Mesenchymal stem cell (in vitro differentiated cells and primary cell): ENCODE data around the gene TMEM82.

Experiments
- DNase-seq: peaks from one replicate; pipeline ENCODE4 v3.0.0-alpha.2; 2013
- H2AFZ ChIP-seq: one replicate; pipeline ENCODE4 v1.6.1; 2013; ENCODE audit warnings: low read depth, mild to moderate bottlenecking, control low read depth, inconsistent platforms, low read length, moderate library complexity
- H2AK5ac ChIP-seq: 2 replicates; pipeline ENCODE4 v1.6.1; 2013; ENCODE audit warnings: low read length, moderate library complexity, mild to moderate bottlenecking, inconsistent platforms; ENCODE audit not compliant: severe bottlenecking
- H2BK120ac ChIP-seq: one replicate; pipeline ENCODE4 v1.6.1; 2013; ENCODE audit warnings: low read depth, mild to moderate bottlenecking, inconsistent platforms, low read length, moderate library complexity
- H2BK12ac ChIP-seq, 2 experiments: one replicate each; pipeline ENCODE4 v1.6.1; 2013; ENCODE audit warnings: inconsistent platforms in 2 of 2, low read length in 2 of 2, mild to moderate bottlenecking in 2 of 2, moderate library complexity in 2 of 2, control low read depth in 1 of 2
- H2BK15ac ChIP-seq: one replicate; pipeline ENCODE4 v1.6.1; 2013; ENCODE audit warnings: mild to moderate bottlenecking, low read depth, inconsistent platforms; ENCODE audit not compliant: poor library complexity, severe bottlenecking
- H2BK5ac ChIP-seq: 2 replicates; pipeline ENCODE4 v1.6.1; 2013; ENCODE audit warnings: low read depth, mild to moderate bottlenecking, low read length, control low read depth, inconsistent platforms; ENCODE audit not compliant: poor library complexity, severe bottlenecking
- H3K14ac ChIP-seq, 2 experiments: one replicate each; pipeline ENCODE4 v1.6.1; 2013; ENCODE audit warnings: inconsistent platforms in 2 of 2, low read length in 2 of 2, control low read depth in 1 of 2, mild to moderate bottlenecking in 1 of 2, moderate library complexity in 1 of 2
- H3K18ac ChIP-seq, 2 experiments: one replicate each; pipeline ENCODE4 v1.6.1; 2013; ENCODE audit warnings: inconsistent platforms in 2 of 2, low read length in 2 of 2, control low read depth in 1 of 2, low read depth in 1 of 2, mild to moderate bottlenecking in 1 of 2
- H3K23ac ChIP-seq, 2 experiments: one replicate each; pipeline ENCODE4 v1.6.1; 2013; ENCODE audit warnings: inconsistent platforms in 2 of 2, low read length in 2 of 2, mild to moderate bottlenecking in 2 of 2, moderate library complexity in 2 of 2, control low read depth in 1 of 2
- H3K27ac ChIP-seq: 2 replicates; pipeline ENCODE4 v1.5.1; 2013; ENCODE audit warnings: mild to moderate bottlenecking, moderate library complexity, low read length, control low read depth, inconsistent platforms; ENCODE audit not compliant: poor library complexity, severe bottlenecking
- H3K27me3 ChIP-seq, 2 experiments: 2 replicates each; pipeline versions ENCODE4 v1.6.1 to v1.7.0; 2013; ENCODE audit warnings: low read length in 2 of 2, mild to moderate bottlenecking in 2 of 2, moderate library complexity in 2 of 2, control low read depth in 1 of 2, inconsistent platforms in 1 of 2; ENCODE audit not compliant: control insufficient read depth in 1 of 2, insufficient read depth in 1 of 2
- H3K36me3 ChIP-seq, 2 experiments: 2 replicates each; pipeline versions ENCODE4 v1.6.1 to v1.7.0; 2013; ENCODE audit warnings: low read length in 2 of 2, control low read depth in 1 of 2, inconsistent platforms in 1 of 2, low read depth in 1 of 2, mild to moderate bottlenecking in 1 of 2; ENCODE audit not compliant: insufficient read depth in 2 of 2, control insufficient read depth in 1 of 2
- H3K4ac ChIP-seq, 2 experiments: one replicate each; pipeline ENCODE4 v1.6.1; 2013; ENCODE audit warnings: inconsistent platforms in 2 of 2, low read length in 2 of 2, mild to moderate bottlenecking in 2 of 2, moderate library complexity in 2 of 2, control low read depth in 1 of 2, low read depth in 1 of 2
- H3K4me1 ChIP-seq: 2 replicates; pipeline ENCODE4 v1.6.1; 2013; ENCODE audit warnings: low read depth, low read length, control low read depth; ENCODE audit not compliant: control insufficient read depth, insufficient read depth
- H3K4me2 ChIP-seq: 2 replicates; pipeline ENCODE4 v1.6.1; 2013; ENCODE audit warnings: low read length, mild to moderate bottlenecking, inconsistent platforms; ENCODE audit not compliant: poor library complexity, severe bottlenecking
- H3K4me3 ChIP-seq, 2 experiments: 2 replicates each; pipeline versions ENCODE4 v1.5.1 to v1.7.0; 2013; ENCODE audit warnings: low read length in 2 of 2, mild to moderate bottlenecking in 2 of 2, control low read depth in 1 of 2, low read depth in 1 of 2; ENCODE audit not compliant: insufficient read depth in 1 of 2
- H3K79me1 ChIP-seq: replicated peaks from 2 replicates; pipeline ENCODE4 v1.6.1; 2013; ENCODE audit warnings: mild to moderate bottlenecking, control low read depth, low read length, inconsistent platforms; ENCODE audit not compliant: poor library complexity, severe bottlenecking
- H3K9ac ChIP-seq: 2 replicates; pipeline ENCODE4 v1.7.0; 2013; ENCODE audit warnings: mild to moderate bottlenecking, low read length, moderate library complexity
- H3K9me3 ChIP-seq: 2 replicates; pipeline ENCODE4 v1.7.0; 2013; ENCODE audit warnings: mild to moderate bottlenecking, low read length; ENCODE audit not compliant: control insufficient read depth
- H4K8ac ChIP-seq: one replicate; pipeline ENCODE4 v1.6.1; 2013; ENCODE audit warnings: inconsistent platforms, mild to moderate bottlenecking, low read length, moderate library complexity
- H4K91ac ChIP-seq: one replicate; pipeline ENCODE4 v1.6.1; 2013; ENCODE audit warnings: mild to moderate bottlenecking, low read length, inconsistent platforms
- WGBS: methylation state at CpG from one replicate; pipeline ENCODE4 v1.1.7; 2013; ENCODE audit warnings: mixed read lengths; 5-methylcytosine and 5-hydroxymethylcytosine counted together

Gene TMEM82

GRCh38 chr1:15734296-15734695, 8.0 kb upstream of the TMEM82 start:
- Histone ChIP-seq H3K14ac (no peak overlapping the region), H3K9ac (no peak overlapping the region), H2BK120ac (no peak overlapping the region), H3K4me2 (no peak overlapping the region), H3K27me3 (no peaks in the 10 kb centered on the region), H3K4ac (no peak overlapping the region), H3K18ac (no peak overlapping the region), H3K79me1 (no peaks in the 10 kb centered on the region), H3K36me3 (peaks cover 60 to 76% of the 10 kb centered on the region in 2 experiments), H3K4me1 (peaks cover 9% of the 10 kb centered on the region), H2BK12ac (no peak overlapping the region), H4K91ac (no peak overlapping the region), H3K23ac (no peak overlapping the region), H3K27ac (no peak overlapping the region), H2BK5ac (no peak overlapping the region), H2AK5ac (no peak overlapping the region), H3K9me3 (no peaks in the 10 kb centered on the region), H2AFZ (no peak overlapping the region), H4K8ac (no peak overlapping the region), H2BK15ac (no peak overlapping the region), H3K4me3 (no peak overlapping the region)
- no peak for DNase-seq
- WGBS = 97% methylated on average over 13 of the region's 13 CpGs

GRCh38 chr1:15734901-15735300, 7.4 kb upstream of the TMEM82 start:
- H3K36me3 ChIP-seq = peaks cover 54 to 70% of the 10 kb centered on the region in 2 experiments
- no peak overlapping the region for H3K23ac ChIP-seq
- peaks cover 9% of the 10 kb centered on the region for H3K4me1 ChIP-seq
- no peak overlapping the region for H3K18ac ChIP-seq
- H2BK15ac ChIP-seq = no peak overlapping the region
- H4K8ac ChIP-seq = peak overlapping the region; percentile 32
- H2BK5ac ChIP-seq = no peak overlapping the region
- no peak overlapping the region for H3K4ac ChIP-seq
- no peak overlapping the region for H3K27ac ChIP-seq
- no peaks in the 10 kb centered on the region for H3K27me3 ChIP-seq
- H3K4me3 ChIP-seq = no peak overlapping the region
- no peak overlapping the region for H2BK12ac ChIP-seq
- no peak overlapping the region for H2AFZ ChIP-seq
- H3K4me2 ChIP-seq = no peak overlapping the region
- no peak overlapping the region for H4K91ac ChIP-seq
- H3K9me3 ChIP-seq = no peaks in the 10 kb centered on the region
- no peak overlapping the region for H3K9ac ChIP-seq
- H3K79me1 ChIP-seq = no peaks in the 10 kb centered on the region
- DNase-seq = no peak
- no peak overlapping the region for H3K14ac ChIP-seq
- H2AK5ac ChIP-seq = no peak overlapping the region
- WGBS = 85% methylated on average over 17 of the region's 17 CpGs
- H2BK120ac ChIP-seq = no peak overlapping the region

GRCh38 chr1:15735304-15736037, 6.8 kb upstream of the TMEM82 start:
- Histone ChIP-seq H2BK5ac (no peak overlapping the region), H2AK5ac (no peak overlapping the region), H3K18ac (no peak overlapping the region), H3K23ac (no peak overlapping the region), H3K9me3 (no peaks in the 10 kb centered on the region), H3K4me1 (peaks cover 9% of the 10 kb centered on the region), H3K14ac (no peak overlapping the region), H4K91ac (no peak overlapping the region), H3K9ac (no peak overlapping the region), H4K8ac (no peak overlapping the region), H3K27me3 (no peaks in the 10 kb centered on the region), H3K4me2 (no peak overlapping the region), H3K36me3 (peaks cover 52 to 65% of the 10 kb centered on the region in 2 experiments), H2BK12ac (no peak overlapping the region), H3K4me3 (no peak overlapping the region), H3K4ac (no peak overlapping the region), H3K27ac (no peak overlapping the region), H2BK15ac (no peak overlapping the region), H3K79me1 (no peaks in the 10 kb centered on the region), H2BK120ac (no peak overlapping the region), H2AFZ (no peak overlapping the region)
- DNase-seq = no peak
- 90% methylated on average over 8 of the region's 12 CpGs for WGBS

GRCh38 chr1:15736038-15736891, 6.0 kb upstream of the TMEM82 start, which contains the start of gene SLC25A34:
Gene SLC25A34 (plus strand): TSS chr1:15736258. CDS start chr1:15736486, 228 bp downstream.
- H3K14ac ChIP-seq = no peak within 1 kb of the TSS
- H2BK5ac ChIP-seq = no peak within 1 kb of the TSS
- H2AK5ac ChIP-seq = no peak within 1 kb of the TSS
- no peak within 1 kb of the TSS for H4K8ac ChIP-seq
- no peak within 1 kb of the TSS for H3K9ac ChIP-seq
- H3K79me1 ChIP-seq = no peaks in the 10 kb centered on the region
- peaks cover 9% of the 10 kb centered on the region for H3K4me1 ChIP-seq
- H3K27me3 ChIP-seq = no peaks in the 10 kb centered on the region
- H3K36me3 ChIP-seq = peaks cover 44 to 57% of the 10 kb centered on the region in 2 experiments
- DNase-seq = no peak
- no peak within 1 kb of the TSS for H3K23ac ChIP-seq
- H2BK120ac ChIP-seq = no peak within 1 kb of the TSS
- H4K91ac ChIP-seq = no peak within 1 kb of the TSS
- no peak within 1 kb of the TSS for H3K4me3 ChIP-seq
- no peaks in the 10 kb centered on the region for H3K9me3 ChIP-seq
- H3K4ac ChIP-seq = no peak within 1 kb of the TSS
- no peak within 1 kb of the TSS for H3K4me2 ChIP-seq
- no peak within 1 kb of the TSS for H2BK12ac ChIP-seq
- no peak within 1 kb of the TSS for H3K27ac ChIP-seq
- WGBS = 92% methylated on average over 35 of the region's 35 CpGs
- no peak within 1 kb of the TSS for H3K18ac ChIP-seq
- H2BK15ac ChIP-seq = no peak within 1 kb of the TSS
- no peak within 1 kb of the TSS for H2AFZ ChIP-seq
